GM19324 (cell line): ENCODE results near the gene EED.
A peak's percentile ranks its signal among the peaks of the same experiment; 100 is the strongest.
"Not testable (repeated sequence)": the region's sequence is repeated elsewhere in the genome, so short reads cannot be mapped to it uniquely, and the experiment has no call there.

Source experiments
- ATAC-seq: cut with Tn5 transposase; IDR thresholded peaks from one replicate; pipeline ENCODE4 v1.9.1; 2021; ENCODE audit warnings: mild to moderate bottlenecking, moderate library complexity; ENCODE audit not compliant: unreplicated experiment, low FRiP score

The EED gene

GRCh38 chr11:86218125-86219084, 26.1 kb upstream of the EED start:
- peak; percentile 47 for ATAC-seq

GRCh38 chr11:86219311-86220193, 25.0 kb upstream of the EED start:
- ATAC-seq: peak; percentile 79

GRCh38 chr11:86220653-86221052, 23.9 kb upstream of the EED start:
- no peak for ATAC-seq

- ATAC-seq: no peak
These were observed 22.5 kb upstream of the EED start for GRCh38 chr11:86222081-86222480.

GRCh38 chr11:86224575-86224974, 20.0 kb upstream of the EED start:
- ATAC-seq: not testable (repeated sequence)

GRCh38 chr11:86225344-86225743, 19.2 kb upstream of the EED start:
- ATAC-seq: not testable (repeated sequence)

- no peak for ATAC-seq
These were observed 16.1 kb upstream of the EED start for GRCh38 chr11:86228269-86229038.

- ATAC-seq: not testable (repeated sequence)
These were observed 15.6 kb upstream of the EED start for GRCh38 chr11:86229039-86229330.

GRCh38 chr11:86230179-86230804, 14.3 kb upstream of the EED start:
- ATAC-seq: no peak

- ATAC-seq: no peak
These were observed 13.6 kb upstream of the EED start for GRCh38 chr11:86230921-86231434.

GRCh38 chr11:86232556-86232955, 12.0 kb upstream of the EED start:
- no peak for ATAC-seq

GRCh38 chr11:86234831-86235461, 9.6 kb upstream of the EED start:
- ATAC-seq: no peak

- no peak for ATAC-seq
These were observed 7.2 kb upstream of the EED start for GRCh38 chr11:86237267-86237804.

- ATAC-seq: no peak
These were observed 4.4 kb upstream of the EED start for GRCh38 chr11:86240164-86240563.

GRCh38 chr11:86241956-86242535, 2.5 kb upstream of the EED start:
- ATAC-seq: no peak

GRCh38 chr11:86243396-86243795, 1.2 kb upstream of the EED start:
- ATAC-seq: no peak

- peak; percentile 77 for ATAC-seq
These were observed 461 bp upstream of the EED start for GRCh38 chr11:86244063-86244521.

- ATAC-seq: no peak
These were observed 1.1 kb downstream of the EED start for GRCh38 chr11:86245369-86246292.
